Kidney epithelial cell (primary cell): ENCODE results near the gene MAD2L1BP. TPM values are rescaled to one million over a fixed set of nuclear protein-coding genes. Genes with fewer than 3 reads are reported as not detected.

Source experiments
- DNase-seq: peaks from one replicate; pipeline ENCODE4 v3.0.0-alpha.2; 2010; ENCODE audit warnings: low read depth
- H3K27me3 ChIP-seq: 2 replicates; pipeline ENCODE4 v1.6.0; 2011; ENCODE audit warnings: low read length; ENCODE audit not compliant: control insufficient read depth, insufficient read depth
- H3K36me3 ChIP-seq: 2 replicates; pipeline ENCODE4 v1.5.1; 2011; ENCODE audit warnings: low read length; ENCODE audit not compliant: control insufficient read depth, insufficient read depth
- H3K4me3 ChIP-seq: 2 replicates; pipeline ENCODE4 v1.5.1; 2011; ENCODE audit warnings: low read depth, mild to moderate bottlenecking, control low read depth, low read length
- CTCF ChIP-seq: IDR thresholded peaks from 2 replicates; pipeline ENCODE4 v1.5.1; 2011; ENCODE audit warnings: mild to moderate bottlenecking, moderate library complexity, low read length, control low read depth, inconsistent platforms; ENCODE audit not compliant: insufficient read depth, poor library complexity, severe bottlenecking
- total RNA-seq: library from RNA; depleted of rRNA; stranded (reverse); fragments of >200 nt; gene quantifications from 2 replicates; pipeline ENCODE4 v1.2.3, GENCODE V29; 2015

MAD2L1BP gene
- total RNA-seq, 1 donor from 2014 or later, result 39.4 TPM

DNA sequence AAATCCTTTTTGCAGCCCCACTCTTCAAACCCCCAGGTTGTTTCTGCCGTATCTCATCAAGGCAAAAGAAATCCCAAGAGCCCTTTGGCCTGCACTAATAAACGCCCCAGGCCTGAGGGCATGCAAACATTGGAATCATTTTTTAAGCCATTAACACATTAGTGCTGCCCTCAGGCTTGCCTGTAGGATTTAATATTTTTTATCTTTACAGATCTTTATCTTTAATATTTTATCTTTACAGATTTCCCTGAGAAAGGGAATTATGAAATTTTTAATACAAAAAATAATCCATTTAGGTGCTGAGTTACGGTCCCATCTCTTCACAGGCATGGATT lies 21.3 kb upstream of the MAD2L1BP start:
- Histone ChIP-seq H3K4me3 (no peak overlapping the region), H3K27me3 (no peaks in the 10 kb centered on the region), H3K36me3 (no peaks in the 10 kb centered on the region)
- no peak for DNase-seq
- TF ChIP-seq CTCF, result no peak

DNA sequence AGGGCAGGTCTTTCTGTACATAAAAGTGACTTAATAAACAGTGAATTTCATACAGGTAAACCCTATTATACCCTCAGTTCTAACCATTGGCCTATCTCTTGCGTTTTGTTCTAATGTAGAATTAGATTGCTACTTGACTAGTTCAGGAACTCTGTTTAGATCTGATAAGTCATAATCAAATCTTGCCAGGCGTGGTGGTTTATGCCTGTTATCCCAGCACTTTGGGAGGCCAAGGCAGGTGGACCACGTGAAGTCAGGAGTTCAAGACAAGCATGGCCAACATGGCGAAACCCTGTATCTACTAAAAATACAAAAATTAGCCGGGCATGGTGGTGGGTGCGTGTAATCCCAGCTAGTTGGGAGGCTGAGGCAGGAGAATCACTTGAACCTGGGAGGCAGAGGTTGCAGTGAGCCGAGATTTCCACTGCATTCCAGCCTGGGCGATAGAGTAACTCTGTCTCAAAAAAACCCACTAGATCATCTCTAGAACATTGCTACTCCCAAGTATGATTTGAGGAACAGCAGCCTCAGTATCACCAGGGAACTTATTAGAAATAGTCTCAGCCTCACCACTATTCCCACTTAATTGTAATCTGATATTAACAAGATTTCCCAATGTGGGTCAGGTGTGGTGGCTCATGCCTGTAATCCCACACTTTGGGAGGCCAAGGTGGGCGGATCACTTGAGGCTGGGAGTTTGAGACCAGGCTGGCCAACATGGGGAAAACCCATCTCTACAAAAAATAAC lies 18.7 kb upstream of the MAD2L1BP start:
- DNase-seq, result no peak
- TF ChIP-seq CTCF, result no peak
- Histone ChIP-seq H3K4me3 (no peak overlapping the region), H3K36me3 (peaks cover 10% of the 10 kb centered on the region), H3K27me3 (no peaks in the 10 kb centered on the region)

DNA sequence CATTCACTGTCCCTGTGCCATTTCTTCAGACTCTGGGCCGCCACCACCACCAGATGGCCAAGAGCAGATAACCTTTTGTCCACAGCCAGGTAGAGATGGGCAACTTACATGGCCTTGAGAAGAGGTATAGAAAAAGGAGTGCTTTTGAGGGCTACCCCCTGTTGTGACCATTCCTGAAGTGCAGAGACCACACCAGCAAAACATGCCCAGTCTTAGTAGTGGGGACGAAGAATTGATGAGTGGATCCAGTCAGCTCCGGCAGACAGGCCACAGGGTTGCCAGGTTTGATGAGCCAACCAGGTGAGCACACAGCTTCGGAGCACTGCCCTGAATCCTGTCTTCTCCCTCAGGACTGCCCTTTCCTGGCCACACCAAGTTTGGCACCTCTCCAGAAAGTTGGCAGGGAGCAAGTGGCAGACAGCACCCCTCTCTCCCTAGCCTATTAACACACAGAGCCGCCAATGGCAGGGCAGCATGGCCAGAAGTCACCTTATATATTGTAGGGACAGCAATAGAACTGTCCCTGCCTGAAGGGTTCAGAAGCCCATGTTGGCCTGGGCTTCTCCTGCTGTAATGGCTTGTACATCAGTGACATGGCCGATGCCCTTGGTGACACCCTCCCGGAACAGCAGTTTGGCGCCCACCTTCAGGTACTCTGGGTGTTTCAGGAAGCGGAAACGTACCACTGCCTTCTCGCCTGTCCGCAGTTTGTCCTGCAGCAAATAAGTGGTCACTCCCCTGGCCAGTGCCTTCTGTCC lies 14.4 kb upstream of the MAD2L1BP start:
- Histone ChIP-seq H3K27me3 (no peaks in the 10 kb centered on the region), H3K4me3 (no peak overlapping the region), H3K36me3 (peaks cover 14% of the 10 kb centered on the region)
- no peak for TF ChIP-seq CTCF
- no peak for DNase-seq

- Histone ChIP-seq H3K27me3 (no peaks in the 10 kb centered on the region), H3K36me3 (peaks cover 14% of the 10 kb centered on the region), H3K4me3 (no peak overlapping the region)
- no peak for DNase-seq
- TF ChIP-seq CTCF, result no peak
Observed at GRCh38 chr6:43621836-43622180, 13.8 kb upstream of the MAD2L1BP start.

DNA sequence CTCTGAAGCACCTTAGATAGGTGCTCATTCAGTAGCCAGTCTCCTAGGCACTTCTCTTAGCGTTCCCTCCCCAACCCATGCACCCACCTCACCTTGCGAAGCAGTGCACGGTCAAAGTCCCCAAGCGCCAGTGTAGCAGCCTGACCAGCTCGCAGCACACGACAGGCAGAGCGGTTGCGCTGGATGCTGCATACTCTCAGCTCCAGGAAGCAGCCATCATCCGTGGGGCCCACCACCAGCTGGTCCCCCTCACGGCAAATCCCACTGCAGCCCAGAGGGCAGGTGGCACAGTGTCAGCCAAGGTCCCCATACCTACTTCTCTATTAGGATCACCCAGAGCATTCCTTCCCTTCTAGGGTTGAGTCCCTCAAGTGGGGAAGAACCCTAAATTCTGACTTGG lies 13.1 kb upstream of the MAD2L1BP start:
- H3K4me3 ChIP-seq, result no peak overlapping the region
- no peak for TF ChIP-seq CTCF
- no peak for DNase-seq
- H3K36me3 ChIP-seq, result peaks cover 14% of the 10 kb centered on the region
- no peaks in the 10 kb centered on the region for H3K27me3 ChIP-seq
